WTC11 (cell line): ENCODE measurements around the gene RNF31.

Experiments
- ATF2 ChIP-seq: sonication (generic); formaldehyde crosslinking; IDR thresholded peaks from 2 replicates; pipeline ENCODE4 v1.8.1; 2022; ENCODE audit warnings: low read depth, missing genetic modification reagents, borderline replicate concordance
- ATF6 ChIP-seq: sonication (generic); formaldehyde crosslinking; IDR thresholded peaks from 2 replicates; pipeline ENCODE4 v1.8.1; 2023; ENCODE audit warnings: mild to moderate bottlenecking, missing genetic modification reagents
- CTCF ChIP-seq: fragments of 200-600 bp; IDR thresholded peaks from 2 replicates; pipeline ENCODE4 v1.8.0; 2022; ENCODE audit warnings: antibody characterized with exemption
- NFATC4 ChIP-seq: fragments of 250-450 bp; sonication (Bioruptor Pico); IDR thresholded peaks from 2 replicates; pipeline ENCODE4 v1.9.0; 2021; ENCODE audit warnings: mild to moderate bottlenecking
- USF1 ChIP-seq: sonication (generic); formaldehyde crosslinking; IDR thresholded peaks from 2 replicates; pipeline ENCODE4 v1.8.0; 2022; ENCODE audit warnings: mild to moderate bottlenecking, missing genetic modification reagents
- ZNF121 ChIP-seq: sonication (generic); formaldehyde crosslinking; IDR thresholded peaks from 2 replicates; pipeline ENCODE4 v1.8.0; 2023; ENCODE audit warnings: missing genetic modification reagents
- ZNF317 ChIP-seq: sonication (generic); formaldehyde crosslinking; IDR thresholded peaks from 2 replicates; pipeline ENCODE4 v1.8.1; 2023; ENCODE audit warnings: low read depth, mild to moderate bottlenecking, moderate library complexity, missing genetic modification reagents, borderline replicate concordance

GRCh38 chr14:24179961-24180796 is 32.9 kb downstream of the RNF31 start:
- TF ChIP-seq ATF6 (CRISPR knock-in tag) (no peak), ATF2 (CRISPR knock-in tag) (no peak), CTCF (no peak), ZNF121 (CRISPR knock-in tag) (no peak), NFATC4 (CRISPR knock-in tag) (no peak), ZNF317 (CRISPR knock-in tag) (no peak), USF1 (CRISPR knock-in tag) (no peak)
